ENCODE measurements around the gene ROBO1. TPM values are rescaled to one million over a fixed set of nuclear protein-coding genes. Genes with fewer than 3 reads are reported as not detected.

ROBO1 gene
- total and polyA plus RNA-seq, 2 of the 13 experiments (the other 11 are each of a cell fraction or from before 2014, with no cell fraction given) = 52.2 to 71.0 TPM

GRCh38 chr3:78728406-78729145, 1039.2 kb downstream of the ROBO1 start:
- intact Hi-C loops (cut with micrococcal nuclease; ENCODE audit: unreplicated experiment) (no loop called here), in situ Hi-C loops (cut with HindIII; ENCODE audit: extremely low pct_ligation_motif_present, low pct_unique_long_range_greater_than_20kb) (no loop called here)
- CTCF ChIA-PET (ENCODE audit: low intra/inter-chr PET ratio, low total read pairs) = no interaction called here
- TF ChIP-seq CC2D1A (CRISPR knock-in tag; IDR thresholded peaks at IDR 0.05) (no peak), ZNF274 (CRISPR knock-in tag; IDR thresholded peaks at IDR 0.05) (no peak)
- 89% methylated on average over 5 of the region's 5 CpGs for WGBS (ENCODE audit: low lambda C conversion rate)
- BruUV-seq (replicated peaks) = no TSS peak
- Histone ChIP-seq H3K9ac (ENCODE audit: insufficient read depth, low read depth, low read length) (no peak overlapping the region), H3K4me2 (ENCODE audit: low read depth, low read length) (no peak overlapping the region), H4K20me1 (ENCODE audit: insufficient read depth, low read length) (no peaks in the 10 kb centered on the region), H3K27me3 (ENCODE audit: control insufficient read depth in 1 of 2, insufficient read depth in 2 of 2, low read length in 2 of 2) (no peaks in the 10 kb centered on the region), H3K79me2 (ENCODE audit: insufficient read depth, low read length) (peaks cover 2% of the 10 kb centered on the region), H3K4me3 (replicated peaks in 1 of 3; ENCODE audit: insufficient read depth in 1 of 3, low read depth in 2 of 3, low read length in 3 of 3) (no peak overlapping the region), H3K4me1 (ENCODE audit: insufficient read depth, low read length) (peaks cover 9% of the 10 kb centered on the region; the same call in 1 of the 2 replicates), H3K36me3 (replicated peaks in 1 of 2; ENCODE audit: control insufficient read depth in 1 of 2, insufficient read depth in 2 of 2, low read length in 2 of 2) (no peaks in the 10 kb centered on the region), H2AFZ (ENCODE audit: low read length) (no peak overlapping the region), H3K27ac (ENCODE audit: extremely low read length, insufficient read depth, low read length) (no peak overlapping the region), H3K9me3 (ENCODE audit: low read length) (no peaks in the 10 kb centered on the region)
- FAIRE-seq (no peak), DNase-seq (ENCODE audit: low spot score) (no peak), ATAC-seq (no peak)
- POLR2A ChIA-PET = no interaction called here

GRCh38 chr3:78726545-78726944, 1041.3 kb downstream of the ROBO1 start:
- no peak for ATAC-seq
- FAIRE-seq = no peak
- Histone ChIP-seq H3K36me3 (replicated peaks in 1 of 2; ENCODE audit: control insufficient read depth in 1 of 2, insufficient read depth in 2 of 2, low read length in 2 of 2) (no peaks in the 10 kb centered on the region), H3K4me1 (ENCODE audit: insufficient read depth, low read length) (peaks cover 16% of the 10 kb centered on the region), H3K27me3 (ENCODE audit: control insufficient read depth in 1 of 2, insufficient read depth in 2 of 2, low read length in 2 of 2) (no peaks in the 10 kb centered on the region), H3K4me2 (ENCODE audit: low read depth, low read length) (no peak overlapping the region), H3K79me2 (ENCODE audit: insufficient read depth, low read length) (peaks cover 2% of the 10 kb centered on the region), H3K4me3 (replicated peaks in 1 of 3; ENCODE audit: insufficient read depth in 1 of 3, low read depth in 2 of 3, low read length in 3 of 3) (no peak overlapping the region), H3K9me3 (ENCODE audit: low read length) (no peaks in the 10 kb centered on the region), H2AFZ (ENCODE audit: low read length) (no peak overlapping the region), H4K20me1 (ENCODE audit: insufficient read depth, low read length) (no peaks in the 10 kb centered on the region), H3K27ac (ENCODE audit: extremely low read length, insufficient read depth, low read length) (no peak overlapping the region), H3K9ac (ENCODE audit: insufficient read depth, low read depth, low read length) (no peak overlapping the region)
- no peak for DNase-seq (ENCODE audit: low spot score)
- no peak for TF ChIP-seq ZNF709 (CRISPR knock-in tag; IDR thresholded peaks at IDR 0.05)
- TF ChIP-seq CCDC6 (CRISPR knock-in tag; IDR thresholded peaks at IDR 0.05) = no peak
- TF ChIP-seq PRDM4 (CRISPR knock-in tag; IDR thresholded peaks at IDR 0.05; ENCODE audit: borderline replicate concordance) = no peak
- no TSS peak for BruUV-seq (replicated peaks)
- ChIA-PET CTCF (ENCODE audit: low intra/inter-chr PET ratio, low total read pairs) (no interaction called here), POLR2A (no interaction called here)
- intact Hi-C loops (cut with micrococcal nuclease; ENCODE audit: unreplicated experiment) (no loop called here), in situ Hi-C loops (cut with HindIII; ENCODE audit: extremely low pct_ligation_motif_present, low pct_unique_long_range_greater_than_20kb) (no loop called here)
- WGBS (ENCODE audit: low lambda C conversion rate) = 98% methylated on average over 3 of the region's 3 CpGs
